Measurements from ENCODE around the gene TTC22. TPM values are rescaled to one million over a fixed set of nuclear protein-coding genes. Genes with fewer than 3 reads are reported as not detected.

Gene TTC22
- total RNA-seq, 1 donor from 2014 or later, result not detected

DNA sequence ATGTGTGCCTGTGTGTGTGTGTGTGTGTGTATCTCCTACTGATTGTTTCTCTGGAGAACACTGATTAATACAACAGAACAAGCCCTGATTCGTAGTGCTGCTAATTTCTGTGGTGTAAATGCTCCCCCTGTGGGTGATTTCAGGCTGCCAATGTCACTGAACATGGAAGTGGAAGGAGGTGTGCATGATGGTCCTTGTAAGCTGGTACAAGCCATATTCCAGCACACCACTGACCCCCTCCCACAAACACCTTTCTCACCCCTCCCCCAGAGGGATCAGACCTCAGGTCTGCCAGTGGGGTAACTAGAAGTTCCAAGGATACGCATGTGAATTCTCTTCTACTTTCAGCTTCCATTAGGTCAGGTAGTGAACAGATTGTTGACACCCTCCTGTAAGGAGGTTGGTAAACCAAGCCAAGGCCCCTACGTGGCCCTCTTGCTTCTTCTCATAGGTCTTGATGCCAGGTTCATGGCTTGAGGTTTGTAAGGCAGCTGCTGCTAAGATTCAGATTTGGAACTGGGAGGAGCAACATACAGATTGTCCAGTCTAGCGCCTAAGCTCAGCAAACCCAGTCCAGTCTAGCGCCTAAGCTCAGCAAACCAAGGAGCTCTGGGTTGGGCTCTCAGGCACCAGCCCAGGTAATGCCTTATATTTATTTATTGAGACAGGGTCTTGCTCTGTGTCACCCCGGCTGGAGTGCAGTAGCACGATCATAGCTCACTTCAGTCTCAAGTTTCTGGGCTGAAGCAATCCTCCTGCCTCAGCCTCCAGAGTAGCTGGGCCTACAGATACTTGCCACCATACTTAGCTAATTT, 47.2 kb upstream of the TTC22 start:
- no peak overlapping the region for H3K4me3 Mint-ChIP-seq (ENCODE audit: unreplicated experiment)
- DNase-seq, result no peak
- no peaks in the 10 kb centered on the region for H3K4me1 Mint-ChIP-seq (ENCODE audit: low read depth, unreplicated experiment)
- H3K36me3 Mint-ChIP-seq (ENCODE audit: unreplicated experiment), result peaks cover 7% of the 10 kb centered on the region
- H3K27me3 Mint-ChIP-seq (ENCODE audit: unreplicated experiment), result peaks cover 4% of the 10 kb centered on the region
- peaks cover 2% of the 10 kb centered on the region for H3K9me3 Mint-ChIP-seq (ENCODE audit: unreplicated experiment)
- TF ChIP-seq, protein P1, sequence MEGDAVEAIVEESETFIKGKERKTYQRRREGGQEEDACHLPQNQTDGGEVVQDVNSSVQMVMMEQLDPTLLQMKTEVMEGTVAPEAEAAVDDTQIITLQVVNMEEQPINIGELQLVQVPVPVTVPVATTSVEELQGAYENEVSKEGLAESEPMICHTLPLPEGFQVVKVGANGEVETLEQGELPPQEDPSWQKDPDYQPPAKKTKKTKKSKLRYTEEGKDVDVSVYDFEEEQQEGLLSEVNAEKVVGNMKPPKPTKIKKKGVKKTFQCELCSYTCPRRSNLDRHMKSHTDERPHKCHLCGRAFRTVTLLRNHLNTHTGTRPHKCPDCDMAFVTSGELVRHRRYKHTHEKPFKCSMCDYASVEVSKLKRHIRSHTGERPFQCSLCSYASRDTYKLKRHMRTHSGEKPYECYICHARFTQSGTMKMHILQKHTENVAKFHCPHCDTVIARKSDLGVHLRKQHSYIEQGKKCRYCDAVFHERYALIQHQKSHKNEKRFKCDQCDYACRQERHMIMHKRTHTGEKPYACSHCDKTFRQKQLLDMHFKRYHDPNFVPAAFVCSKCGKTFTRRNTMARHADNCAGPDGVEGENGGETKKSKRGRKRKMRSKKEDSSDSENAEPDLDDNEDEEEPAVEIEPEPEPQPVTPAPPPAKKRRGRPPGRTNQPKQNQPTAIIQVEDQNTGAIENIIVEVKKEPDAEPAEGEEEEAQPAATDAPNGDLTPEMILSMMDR (IDR thresholded peaks at IDR 0.05; ENCODE audit: partially characterized antibody, unreplicated experiment), result no peak
- H3K27ac Mint-ChIP-seq (ENCODE audit: unreplicated experiment), result no peak overlapping the region

GRCh38 chr1:54846716-54847284, 45.7 kb upstream of the TTC22 start:
- Mint-ChIP-seq H3K4me3 (ENCODE audit: unreplicated experiment) (no peak overlapping the region), H3K27ac (ENCODE audit: unreplicated experiment) (no peak overlapping the region), H3K36me3 (ENCODE audit: unreplicated experiment) (peaks cover 13% of the 10 kb centered on the region), H3K9me3 (ENCODE audit: unreplicated experiment) (peaks cover 2% of the 10 kb centered on the region), H3K4me1 (ENCODE audit: low read depth, unreplicated experiment) (no peaks in the 10 kb centered on the region), H3K27me3 (ENCODE audit: unreplicated experiment) (peaks cover 4% of the 10 kb centered on the region)
- TF ChIP-seq, protein P1 (IDR thresholded peaks at IDR 0.05; ENCODE audit: partially characterized antibody, unreplicated experiment), result no peak
- no peak for DNase-seq

DNA sequence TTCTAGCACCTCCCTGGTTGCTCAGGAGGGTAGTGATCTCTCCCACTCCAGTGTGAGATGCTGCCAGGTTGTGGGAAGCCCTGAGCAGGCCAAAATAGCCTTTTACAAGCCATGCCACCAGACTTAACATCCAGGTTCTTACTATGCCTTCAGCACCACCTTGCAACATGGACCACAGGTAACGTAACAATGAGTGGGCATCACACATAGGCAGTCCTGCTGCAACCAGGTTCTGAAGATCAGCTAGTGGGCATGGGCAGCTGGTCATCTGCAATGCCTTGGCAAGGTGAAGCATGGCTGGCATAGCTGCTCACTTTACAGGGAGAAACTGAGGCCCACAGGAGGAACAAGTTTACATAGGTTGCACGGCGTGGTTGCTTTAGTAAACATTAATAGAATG, 45.2 kb upstream of the TTC22 start:
- TF ChIP-seq, protein P1 (IDR thresholded peaks at IDR 0.05; ENCODE audit: partially characterized antibody, unreplicated experiment), result no peak
- Mint-ChIP-seq H3K36me3 (ENCODE audit: unreplicated experiment) (peaks cover 13% of the 10 kb centered on the region), H3K27ac (ENCODE audit: unreplicated experiment) (no peak overlapping the region), H3K9me3 (ENCODE audit: unreplicated experiment) (peaks cover 2% of the 10 kb centered on the region), H3K4me1 (ENCODE audit: low read depth, unreplicated experiment) (no peaks in the 10 kb centered on the region), H3K27me3 (ENCODE audit: unreplicated experiment) (peaks cover 4% of the 10 kb centered on the region), H3K4me3 (ENCODE audit: unreplicated experiment) (no peak overlapping the region)
- DNase-seq, result no peak

DNA sequence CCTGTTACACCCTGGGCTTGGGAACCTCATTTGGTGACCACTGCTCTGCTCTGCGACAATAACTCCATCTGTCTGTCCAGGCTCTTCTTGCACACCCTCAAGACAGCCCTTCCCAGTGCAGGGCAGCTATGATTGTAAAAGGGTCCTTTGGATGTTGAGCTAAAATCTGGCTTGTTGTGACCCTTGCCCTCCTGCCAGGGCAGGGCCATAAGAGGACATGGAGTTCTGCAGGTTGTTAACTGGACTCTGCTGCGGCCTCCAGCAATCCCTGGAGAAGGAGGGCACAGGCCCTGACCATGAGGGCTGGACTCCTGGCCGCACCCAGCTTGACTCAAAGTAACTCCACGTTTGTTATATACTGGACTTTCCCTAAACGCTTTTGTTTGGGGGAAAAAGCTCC, 44.6 kb upstream of the TTC22 start:
- H3K27ac Mint-ChIP-seq (ENCODE audit: unreplicated experiment), result no peak overlapping the region
- peaks cover 2% of the 10 kb centered on the region for H3K9me3 Mint-ChIP-seq (ENCODE audit: unreplicated experiment)
- TF ChIP-seq, protein P1 (IDR thresholded peaks at IDR 0.05; ENCODE audit: partially characterized antibody, unreplicated experiment), result no peak
- no peaks in the 10 kb centered on the region for H3K4me1 Mint-ChIP-seq (ENCODE audit: low read depth, unreplicated experiment)
- peaks cover 13% of the 10 kb centered on the region for H3K36me3 Mint-ChIP-seq (ENCODE audit: unreplicated experiment)
- no peak overlapping the region for H3K4me3 Mint-ChIP-seq (ENCODE audit: unreplicated experiment)
- H3K27me3 Mint-ChIP-seq (ENCODE audit: unreplicated experiment), result peaks cover 4% of the 10 kb centered on the region
- DNase-seq, result no peak

GRCh38 chr1:54844564-54844963, 43.4 kb upstream of the TTC22 start:
- H3K27me3 Mint-ChIP-seq (ENCODE audit: unreplicated experiment), result peaks cover 4% of the 10 kb centered on the region
- H3K4me3 Mint-ChIP-seq (ENCODE audit: unreplicated experiment), result no peak overlapping the region
- DNase-seq, result no peak
- no peaks in the 10 kb centered on the region for H3K4me1 Mint-ChIP-seq (ENCODE audit: low read depth, unreplicated experiment)
- H3K36me3 Mint-ChIP-seq (ENCODE audit: unreplicated experiment), result peaks cover 13% of the 10 kb centered on the region
- H3K9me3 Mint-ChIP-seq (ENCODE audit: unreplicated experiment), result no peaks in the 10 kb centered on the region
- no peak overlapping the region for H3K27ac Mint-ChIP-seq (ENCODE audit: unreplicated experiment)
- TF ChIP-seq, protein P1 (IDR thresholded peaks at IDR 0.05; ENCODE audit: partially characterized antibody, unreplicated experiment), result no peak
